ENCODE data around the gene MRPL9. TPM values are rescaled to one million over a fixed set of nuclear protein-coding genes. Genes with fewer than 3 reads are reported as not detected.
A peak's percentile ranks its signal among the peaks of the same experiment; 100 is the strongest.

The MRPL9 gene
- total RNA-seq, 1 donor from 2014 or later: 86.4 TPM

- TF ChIP-seq, protein P1, sequence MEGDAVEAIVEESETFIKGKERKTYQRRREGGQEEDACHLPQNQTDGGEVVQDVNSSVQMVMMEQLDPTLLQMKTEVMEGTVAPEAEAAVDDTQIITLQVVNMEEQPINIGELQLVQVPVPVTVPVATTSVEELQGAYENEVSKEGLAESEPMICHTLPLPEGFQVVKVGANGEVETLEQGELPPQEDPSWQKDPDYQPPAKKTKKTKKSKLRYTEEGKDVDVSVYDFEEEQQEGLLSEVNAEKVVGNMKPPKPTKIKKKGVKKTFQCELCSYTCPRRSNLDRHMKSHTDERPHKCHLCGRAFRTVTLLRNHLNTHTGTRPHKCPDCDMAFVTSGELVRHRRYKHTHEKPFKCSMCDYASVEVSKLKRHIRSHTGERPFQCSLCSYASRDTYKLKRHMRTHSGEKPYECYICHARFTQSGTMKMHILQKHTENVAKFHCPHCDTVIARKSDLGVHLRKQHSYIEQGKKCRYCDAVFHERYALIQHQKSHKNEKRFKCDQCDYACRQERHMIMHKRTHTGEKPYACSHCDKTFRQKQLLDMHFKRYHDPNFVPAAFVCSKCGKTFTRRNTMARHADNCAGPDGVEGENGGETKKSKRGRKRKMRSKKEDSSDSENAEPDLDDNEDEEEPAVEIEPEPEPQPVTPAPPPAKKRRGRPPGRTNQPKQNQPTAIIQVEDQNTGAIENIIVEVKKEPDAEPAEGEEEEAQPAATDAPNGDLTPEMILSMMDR (IDR thresholded peaks at IDR 0.05): no peak
- TF ChIP-seq EZH2 (IDR thresholded peaks at IDR 0.05) (no peak), EZH2phosphoT487 (IDR thresholded peaks at IDR 0.05) (no peak)
- Histone ChIP-seq H4K20me1 (ENCODE audit: low read depth) (no peaks in the 10 kb centered on the region), H3K9ac (no peak overlapping the region), H3K27ac (no peak overlapping the region), H3K79me2 (ENCODE audit: low read depth) (no peaks in the 10 kb centered on the region), H3K9me3 (ENCODE audit: low read depth) (no peaks in the 10 kb centered on the region), H3K4me1 (peaks cover 11% of the 10 kb centered on the region), H3K4me2 (no peak overlapping the region), H3F3A (ENCODE audit: low read depth) (peaks cover 4% of the 10 kb centered on the region), H3K4me3 (no peak overlapping the region), H3K36me3 (no peaks in the 10 kb centered on the region), H3K27me3 (peaks cover 15% of the 10 kb centered on the region), H2AFZ (replicated peaks) (no peak overlapping the region)
- Mint-ChIP-seq H3K27me3 (ENCODE audit: insufficient read depth, low read depth) (peaks cover 16% of the 10 kb centered on the region), H3K27ac (no peak overlapping the region), H3K4me3 (no peak overlapping the region), H3K4me1 (peaks cover 18% of the 10 kb centered on the region), H3K36me3 (no peaks in the 10 kb centered on the region), H3K9me3 (no peaks in the 10 kb centered on the region)
- no peak for DNase-seq (ENCODE audit: low spot score)
These were observed 33.4 kb downstream of the MRPL9 start for GRCh38 chr1:151729966-151730291.

DNA sequence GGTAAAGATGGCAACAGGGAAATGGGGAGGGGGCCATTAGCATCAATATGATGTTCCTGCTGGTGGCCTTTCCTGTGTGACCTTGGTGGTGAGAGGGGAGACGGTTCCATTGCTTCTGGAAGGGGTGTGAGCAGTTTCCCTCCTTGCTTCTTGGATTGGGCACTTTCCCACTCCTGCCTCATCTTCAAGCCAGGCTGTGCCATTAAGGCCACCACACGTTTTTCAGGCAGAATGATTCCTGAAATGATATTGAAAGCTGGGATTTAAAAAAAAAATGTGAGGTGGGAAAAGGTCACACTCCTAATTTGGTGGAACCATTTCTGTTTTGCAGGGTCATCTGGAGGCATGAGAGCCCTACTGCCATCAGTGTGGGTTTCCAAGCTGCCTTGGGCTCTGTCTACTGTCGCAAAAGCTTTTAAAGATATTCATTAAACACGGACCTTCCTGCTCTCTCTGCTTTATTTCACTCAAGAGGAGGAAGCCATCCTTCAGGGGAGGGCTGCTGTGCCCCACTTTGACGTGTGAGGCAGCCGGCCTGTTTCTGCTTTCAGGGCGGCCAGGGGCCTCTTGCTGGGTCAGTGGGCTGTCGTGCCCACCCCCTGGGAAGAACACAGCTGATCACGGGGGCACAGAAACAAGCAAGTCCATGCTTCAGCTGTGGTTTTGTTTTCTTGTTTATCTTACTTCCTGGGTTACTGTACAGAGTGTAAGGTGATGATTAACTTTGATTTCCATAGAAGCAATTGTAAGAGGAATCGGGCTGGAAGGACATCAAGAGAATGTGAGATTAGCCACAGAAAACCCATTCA, 33.9 kb downstream of the MRPL9 start:
- Histone ChIP-seq H3K9me3 (ENCODE audit: low read depth) (no peaks in the 10 kb centered on the region), H3K4me1 (peaks cover 11% of the 10 kb centered on the region), H3K27ac (no peak overlapping the region), H3K79me2 (ENCODE audit: low read depth) (no peaks in the 10 kb centered on the region), H4K20me1 (ENCODE audit: low read depth) (no peaks in the 10 kb centered on the region), H3K27me3 (peaks cover 18% of the 10 kb centered on the region), H3K36me3 (no peaks in the 10 kb centered on the region), H2AFZ (replicated peaks) (no peak overlapping the region), H3F3A (ENCODE audit: low read depth) (peaks cover 4% of the 10 kb centered on the region), H3K4me3 (no peak overlapping the region), H3K9ac (no peak overlapping the region), H3K4me2 (no peak overlapping the region)
- H3K27ac Mint-ChIP-seq: no peak overlapping the region
- H3K9me3 Mint-ChIP-seq: no peaks in the 10 kb centered on the region
- H3K36me3 Mint-ChIP-seq: no peaks in the 10 kb centered on the region
- peaks cover 17% of the 10 kb centered on the region for H3K4me1 Mint-ChIP-seq
- TF ChIP-seq, protein P1 (IDR thresholded peaks at IDR 0.05): no peak
- TF ChIP-seq EZH2 (IDR thresholded peaks at IDR 0.05) (no peak), EZH2phosphoT487 (IDR thresholded peaks at IDR 0.05) (no peak)
- no peak for DNase-seq (ENCODE audit: low spot score)
- peaks cover 18% of the 10 kb centered on the region for H3K27me3 Mint-ChIP-seq (ENCODE audit: insufficient read depth, low read depth)
- H3K4me3 Mint-ChIP-seq: no peak overlapping the region

- H3K4me3 ChIP-seq: no peak overlapping the region
- Mint-ChIP-seq H3K27ac (peak overlapping the region; percentile 62), H3K27me3 (ENCODE audit: insufficient read depth, low read depth) (peaks cover 27% of the 10 kb centered on the region), H3K36me3 (no peaks in the 10 kb centered on the region), H3K4me3 (peak overlapping the region; percentile 52), H3K9me3 (no peaks in the 10 kb centered on the region), H3K4me1 (peaks cover 17% of the 10 kb centered on the region)
- H3K27ac ChIP-seq: no peak overlapping the region
- H3K36me3 ChIP-seq: no peaks in the 10 kb centered on the region
- H3K9ac ChIP-seq: no peak overlapping the region
- H3K4me1 ChIP-seq: peaks cover 11% of the 10 kb centered on the region
- H3K79me2 ChIP-seq (ENCODE audit: low read depth): no peaks in the 10 kb centered on the region
- peaks cover 4% of the 10 kb centered on the region for H3F3A ChIP-seq (ENCODE audit: low read depth)
- peak overlapping the region; percentile 89 for H2AFZ ChIP-seq (replicated peaks)
- H3K9me3 ChIP-seq (ENCODE audit: low read depth): no peaks in the 10 kb centered on the region
- peaks cover 27% of the 10 kb centered on the region for H3K27me3 ChIP-seq
- peak; percentile 23 for DNase-seq (ENCODE audit: low spot score)
- TF ChIP-seq, protein P1 (IDR thresholded peaks at IDR 0.05): no peak
- TF ChIP-seq EZH2 (IDR thresholded peaks at IDR 0.05) (no peak), EZH2phosphoT487 (IDR thresholded peaks at IDR 0.05) (no peak)
- no peaks in the 10 kb centered on the region for H4K20me1 ChIP-seq (ENCODE audit: low read depth)
- peak overlapping the region; percentile 54 for H3K4me2 ChIP-seq
These were observed 34.9 kb downstream of the MRPL9 start for GRCh38 chr1:151728151-151729054.
